ENCODE data around the gene H2BK1.

GRCh38 chr7:151233804-151234203, 23.5 kb upstream of the H2BK1 start:
- no peak for TF ChIP-seq POLR2A (IDR thresholded peaks at IDR 0.05)
- no peak for TF ChIP-seq CTCF (IDR thresholded peaks at IDR 0.05)
